Activated naive CD8-positive, alpha-beta T cell treated with anti-CD3 and anti-CD28 coated beads, Interleukin-2, amount 50 U/mL, for 24 hours (primary cell): ENCODE data around the gene MTFP1.
"Not testable (repeated sequence)": the region's sequence is repeated elsewhere in the genome, so short reads cannot be mapped to it uniquely, and the experiment has no call there.

ENCODE experiments used
- ATAC-seq: fragments of 150-1000 bp; cut with Tn5 transposase; one replicate; pipeline ENCODE4 v1.10.0; 2021
- DNase-seq: peaks from one replicate; pipeline ENCODE4 v3.0.0; 2021
- H3K27ac Mint-ChIP-seq: one replicate; pipeline ENCODE4 v1.8.0; 2021; ENCODE audit warnings: mild to moderate bottlenecking, mixed read lengths
- H3K27me3 Mint-ChIP-seq: one replicate; pipeline ENCODE4 v1.8.0; 2021; ENCODE audit warnings: mixed read lengths
- H3K36me3 Mint-ChIP-seq: one replicate; pipeline ENCODE4 v1.8.0; 2021; ENCODE audit warnings: low read depth, mixed read lengths
- H3K4me1 Mint-ChIP-seq: one replicate; pipeline ENCODE4 v1.8.0; 2021; ENCODE audit warnings: mixed read lengths
- H3K4me3 Mint-ChIP-seq: one replicate; pipeline ENCODE4 v1.8.0; 2021; ENCODE audit warnings: mild to moderate bottlenecking, moderate library complexity, mixed read lengths
- H3K9me3 Mint-ChIP-seq: one replicate; pipeline ENCODE4 v1.8.0; 2021; ENCODE audit warnings: mixed read lengths

MTFP1 gene

GRCh38 chr22:30397656-30398635 is 27.6 kb upstream of the MTFP1 start:
- ATAC-seq: no peak
- Mint-ChIP-seq H3K27me3 (no peaks in the 10 kb centered on the region), H3K4me1 (peaks cover 40% of the 10 kb centered on the region), H3K9me3 (no peaks in the 10 kb centered on the region), H3K27ac (peak overlapping the region; percentile 35), H3K4me3 (peak overlapping the region; percentile 84), H3K36me3 (peaks cover 2% of the 10 kb centered on the region)
- no peak for DNase-seq

- Mint-ChIP-seq H3K4me1 (peaks cover 35% of the 10 kb centered on the region), H3K4me3 (peak overlapping the region; percentile 84), H3K36me3 (peaks cover 3% of the 10 kb centered on the region), H3K27ac (peak overlapping the region; percentile 56), H3K27me3 (no peaks in the 10 kb centered on the region), H3K9me3 (no peaks in the 10 kb centered on the region)
- ATAC-seq (peak; percentile 25), DNase-seq (no peak)
Measured at GRCh38 chr22:30398685-30399680, 26.6 kb upstream of the MTFP1 start.

GRCh38 chr22:30399718-30400117 is 25.9 kb upstream of the MTFP1 start:
- ATAC-seq: no peak
- Mint-ChIP-seq H3K36me3 (peaks cover 3% of the 10 kb centered on the region), H3K4me1 (peaks cover 35% of the 10 kb centered on the region), H3K27me3 (no peaks in the 10 kb centered on the region), H3K4me3 (no peak overlapping the region), H3K9me3 (no peaks in the 10 kb centered on the region), H3K27ac (no peak overlapping the region)
- DNase-seq: no peak

- no peaks in the 10 kb centered on the region for H3K27me3 Mint-ChIP-seq
- DNase-seq (no peak), ATAC-seq (no peak)
- no peaks in the 10 kb centered on the region for H3K9me3 Mint-ChIP-seq
- no peak overlapping the region for H3K27ac Mint-ChIP-seq
- H3K4me3 Mint-ChIP-seq: no peak overlapping the region
- peaks cover 3% of the 10 kb centered on the region for H3K36me3 Mint-ChIP-seq
- H3K4me1 Mint-ChIP-seq: peaks cover 35% of the 10 kb centered on the region
Measured at GRCh38 chr22:30400159-30400558, 25.4 kb upstream of the MTFP1 start.

- ATAC-seq, H3K36me3 Mint-ChIP-seq, DNase-seq, H3K27ac Mint-ChIP-seq, H3K9me3 Mint-ChIP-seq, H3K4me3 Mint-ChIP-seq, H3K27me3 Mint-ChIP-seq: not testable (repeated sequence)
- peaks cover 30% of the 10 kb centered on the region for H3K4me1 Mint-ChIP-seq
Measured at GRCh38 chr22:30401024-30401423, 24.5 kb upstream of the MTFP1 start.

GRCh38 chr22:30402028-30402765 is 23.4 kb upstream of the MTFP1 start:
- Mint-ChIP-seq H3K27ac (no peak overlapping the region), H3K9me3 (no peaks in the 10 kb centered on the region), H3K4me1 (peaks cover 23% of the 10 kb centered on the region), H3K27me3 (no peaks in the 10 kb centered on the region), H3K36me3 (peaks cover 7% of the 10 kb centered on the region), H3K4me3 (no peak overlapping the region)
- ATAC-seq (no peak), DNase-seq (no peak)

GRCh38 chr22:30402766-30403104 is 22.8 kb upstream of the MTFP1 start:
- H3K4me1 Mint-ChIP-seq: peaks cover 20% of the 10 kb centered on the region
- not testable (repeated sequence) for H3K36me3 Mint-ChIP-seq, H3K27ac Mint-ChIP-seq, DNase-seq, H3K9me3 Mint-ChIP-seq, H3K27me3 Mint-ChIP-seq, ATAC-seq, H3K4me3 Mint-ChIP-seq

GRCh38 chr22:30404307-30404706 is 21.3 kb upstream of the MTFP1 start:
- Mint-ChIP-seq H3K36me3 (peaks cover 11% of the 10 kb centered on the region), H3K27ac (no peak overlapping the region), H3K4me1 (peaks cover 16% of the 10 kb centered on the region), H3K27me3 (no peaks in the 10 kb centered on the region), H3K4me3 (no peak overlapping the region), H3K9me3 (no peaks in the 10 kb centered on the region)
- no peak for DNase-seq
- no peak for ATAC-seq

GRCh38 chr22:30405731-30406130 is 19.8 kb upstream of the MTFP1 start:
- Mint-ChIP-seq H3K27ac (no peak overlapping the region), H3K4me3 (no peak overlapping the region), H3K4me1 (peaks cover 14% of the 10 kb centered on the region), H3K36me3 (peaks cover 14% of the 10 kb centered on the region), H3K9me3 (no peaks in the 10 kb centered on the region), H3K27me3 (no peaks in the 10 kb centered on the region)
- ATAC-seq: no peak
- DNase-seq: no peak

GRCh38 chr22:30406400-30406799 is 19.2 kb upstream of the MTFP1 start:
- H3K27ac Mint-ChIP-seq: no peak overlapping the region
- H3K27me3 Mint-ChIP-seq: no peaks in the 10 kb centered on the region
- DNase-seq (no peak), ATAC-seq (no peak)
- H3K4me1 Mint-ChIP-seq: peaks cover 14% of the 10 kb centered on the region
- H3K36me3 Mint-ChIP-seq: peaks cover 20% of the 10 kb centered on the region
- H3K4me3 Mint-ChIP-seq: no peak overlapping the region
- H3K9me3 Mint-ChIP-seq: no peaks in the 10 kb centered on the region

GRCh38 chr22:30408388-30409102 is 17.0 kb upstream of the MTFP1 start:
- Mint-ChIP-seq H3K4me1 (peaks cover 19% of the 10 kb centered on the region), H3K36me3 (peaks cover 34% of the 10 kb centered on the region), H3K9me3 (no peaks in the 10 kb centered on the region), H3K27me3 (no peaks in the 10 kb centered on the region), H3K4me3 (no peak overlapping the region), H3K27ac (no peak overlapping the region)
- peak; percentile 81 for ATAC-seq
- DNase-seq: no peak

- Mint-ChIP-seq H3K4me3 (no peak overlapping the region), H3K36me3 (peaks cover 46% of the 10 kb centered on the region), H3K27ac (no peak overlapping the region), H3K4me1 (peaks cover 31% of the 10 kb centered on the region), H3K9me3 (no peaks in the 10 kb centered on the region), H3K27me3 (no peaks in the 10 kb centered on the region)
- ATAC-seq (no peak), DNase-seq (no peak)
Measured at GRCh38 chr22:30411780-30412179, 13.8 kb upstream of the MTFP1 start.

- Mint-ChIP-seq H3K4me3 (no peak overlapping the region), H3K9me3 (no peaks in the 10 kb centered on the region), H3K4me1 (peaks cover 31% of the 10 kb centered on the region), H3K27me3 (no peaks in the 10 kb centered on the region), H3K27ac (peak overlapping the region; percentile 28), H3K36me3 (peaks cover 48% of the 10 kb centered on the region)
- ATAC-seq (no peak), DNase-seq (no peak)
Measured at GRCh38 chr22:30413001-30413400, 12.6 kb upstream of the MTFP1 start.
